ES-I3 (cell line): ENCODE measurements around the gene CREBRF.
"Not testable (repeated sequence)": the region's sequence is repeated elsewhere in the genome, so short reads cannot be mapped to it uniquely, and the experiment has no call there.

Experiments used
- H3K36me3 ChIP-seq: 2 replicates; pipeline ENCODE4 v1.6.1; 2013; ENCODE audit warnings: mild to moderate bottlenecking, low read length, control low read depth, moderate library complexity; ENCODE audit not compliant: insufficient read depth
- H3K4me1 ChIP-seq: 2 replicates; pipeline ENCODE4 v1.6.1; 2013; ENCODE audit warnings: mild to moderate bottlenecking, control low read depth, low read length; ENCODE audit not compliant: insufficient read depth
- H3K9ac ChIP-seq: 2 replicates; pipeline ENCODE4 v1.6.1; 2013; ENCODE audit warnings: low read depth, mild to moderate bottlenecking, low read length, moderate library complexity
- H3K9me3 ChIP-seq: 2 replicates; pipeline ENCODE4 v1.6.1; 2013; ENCODE audit warnings: mild to moderate bottlenecking, low read length, moderate library complexity; ENCODE audit not compliant: control insufficient read depth, insufficient read depth

CREBRF gene

DNA sequence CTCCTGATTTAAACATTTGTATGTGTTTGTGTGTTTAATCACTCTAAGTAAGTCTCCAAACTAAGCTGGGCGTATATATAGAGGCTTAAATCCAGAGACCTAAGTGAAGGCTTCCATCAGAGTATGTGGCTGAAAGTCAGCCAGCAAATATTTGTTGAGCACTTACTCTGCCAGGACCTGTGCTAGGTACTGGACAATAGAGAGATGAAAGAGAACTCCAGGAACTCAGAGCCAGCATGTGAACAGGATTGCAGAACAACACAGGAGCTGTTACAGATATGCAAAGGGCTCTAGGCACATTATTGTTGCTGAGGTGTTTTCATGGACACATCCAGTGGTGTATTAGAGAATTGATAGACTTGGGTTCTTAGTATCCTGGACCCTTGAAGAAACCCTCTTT lies 83.5 kb downstream of the CREBRF start:
- no peaks in the 10 kb centered on the region for H3K9me3 ChIP-seq
- no peak overlapping the region for H3K9ac ChIP-seq
- H3K4me1 ChIP-seq: peaks cover 29% of the 10 kb centered on the region
- H3K36me3 ChIP-seq: no peaks in the 10 kb centered on the region

DNA sequence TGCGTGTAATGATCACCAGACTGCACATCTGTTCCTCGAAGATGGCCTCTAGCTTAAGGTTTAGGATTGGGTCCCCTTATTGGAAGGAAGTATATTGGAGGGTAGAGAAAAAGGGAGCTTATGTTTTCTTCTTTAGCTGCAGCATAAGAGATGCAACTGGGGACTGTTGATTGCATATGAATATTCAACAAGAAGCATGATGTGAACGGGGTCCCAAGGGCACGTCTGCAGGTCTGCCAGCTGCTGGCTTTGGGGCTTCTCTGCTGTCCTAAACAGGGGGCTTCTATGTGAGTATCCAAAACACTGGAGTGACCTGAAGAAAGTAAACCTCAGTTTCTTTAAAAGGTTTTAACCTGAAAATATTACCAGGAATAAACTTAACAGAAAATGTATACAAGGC lies 84.6 kb downstream of the CREBRF start:
- Histone ChIP-seq H3K9ac (no peak overlapping the region), H3K36me3 (no peaks in the 10 kb centered on the region), H3K9me3 (no peaks in the 10 kb centered on the region), H3K4me1 (peaks cover 29% of the 10 kb centered on the region)

DNA sequence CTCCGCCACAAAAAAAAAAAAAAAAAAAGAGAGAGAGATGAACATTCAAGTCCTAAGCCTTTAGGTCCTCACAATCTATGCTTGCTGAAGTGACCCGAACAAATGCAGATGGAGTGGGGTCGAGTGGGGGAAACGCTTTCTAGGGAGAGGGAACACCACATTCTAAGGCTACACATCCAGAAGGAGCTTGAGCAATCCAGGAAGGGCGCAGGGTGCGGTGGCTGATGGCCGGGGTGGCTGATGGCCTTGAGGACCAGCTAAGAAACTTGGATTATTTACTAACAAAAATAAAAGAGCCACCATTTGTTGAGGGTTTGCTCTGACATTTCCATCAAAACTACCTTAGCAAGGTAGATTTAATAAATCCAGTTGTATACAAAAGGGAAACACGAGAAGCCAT lies 87.4 kb downstream of the CREBRF start:
- Histone ChIP-seq H3K9me3 (no peaks in the 10 kb centered on the region), H3K4me1 (peaks cover 22% of the 10 kb centered on the region), H3K9ac (no peak overlapping the region), H3K36me3 (no peaks in the 10 kb centered on the region)

- Histone ChIP-seq H3K9ac (peak within 1 kb of the TSS; percentile 91), H3K4me1 (peaks cover 12% of the 10 kb centered on the region), H3K9me3 (no peaks in the 10 kb centered on the region)
These were observed 88.3 kb downstream of the CREBRF start, which contains the start of gene BNIP1 for GRCh38 chr5:173144200-173145176. BNIP1 (plus strand) TSS chr5:173144531; CDS start chr5:173144546, 15 bp downstream.

GRCh38 chr5:173148354-173148753 lies 92.2 kb downstream of the CREBRF start:
- H3K9me3 ChIP-seq: no peaks in the 10 kb centered on the region
- H3K9ac ChIP-seq: no peak overlapping the region
- no peaks in the 10 kb centered on the region for H3K4me1 ChIP-seq
- no peaks in the 10 kb centered on the region; the same call in 1 of the 2 replicates for H3K36me3 ChIP-seq

More at GRCh38 chr5:173144200-173145176, 88.3 kb downstream of the CREBRF start, which contains the start of gene BNIP1:
- H3K36me3 ChIP-seq: no peaks in the 10 kb centered on the region; the same call in 1 of the 2 replicates

GRCh38 chr5:173152547-173152946 lies 96.4 kb downstream of the CREBRF start:
- H3K36me3 ChIP-seq: peaks cover 3% of the 10 kb centered on the region; the same call in 1 of the 2 replicates
- no peak overlapping the region for H3K9ac ChIP-seq
- no peaks in the 10 kb centered on the region for H3K9me3 ChIP-seq

DNA sequence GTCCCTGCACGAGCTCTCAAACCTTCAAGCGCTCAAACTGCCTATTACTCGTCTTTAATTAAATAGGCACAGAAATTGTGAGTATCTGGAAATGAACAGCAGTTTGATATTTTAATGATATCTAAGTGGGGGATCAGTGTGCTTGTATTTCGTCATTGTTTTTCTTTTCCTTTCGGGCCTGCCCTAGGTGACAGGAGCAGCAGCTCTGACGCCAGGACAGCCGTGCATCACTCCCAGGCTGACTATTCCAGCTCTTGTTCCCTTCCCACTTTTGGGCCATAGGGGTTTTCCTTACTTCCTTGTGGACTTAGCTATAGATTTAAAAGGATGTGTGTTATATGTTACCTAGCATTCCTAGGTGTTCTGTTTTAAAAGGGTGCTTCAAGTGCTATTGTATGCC lies 97.7 kb downstream of the CREBRF start:
- no peak overlapping the region for H3K9ac ChIP-seq
- peaks cover 3% of the 10 kb centered on the region; the same call in 1 of the 2 replicates for H3K36me3 ChIP-seq
- H3K4me1 ChIP-seq: no peaks in the 10 kb centered on the region
- no peaks in the 10 kb centered on the region for H3K9me3 ChIP-seq

More at GRCh38 chr5:173152547-173152946, 96.4 kb downstream of the CREBRF start:
- no peaks in the 10 kb centered on the region for H3K4me1 ChIP-seq

GRCh38 chr5:173154619-173155018 lies 98.5 kb downstream of the CREBRF start:
- H3K36me3 ChIP-seq, H3K9ac ChIP-seq, H3K9me3 ChIP-seq, H3K4me1 ChIP-seq: not testable (repeated sequence)

DNA sequence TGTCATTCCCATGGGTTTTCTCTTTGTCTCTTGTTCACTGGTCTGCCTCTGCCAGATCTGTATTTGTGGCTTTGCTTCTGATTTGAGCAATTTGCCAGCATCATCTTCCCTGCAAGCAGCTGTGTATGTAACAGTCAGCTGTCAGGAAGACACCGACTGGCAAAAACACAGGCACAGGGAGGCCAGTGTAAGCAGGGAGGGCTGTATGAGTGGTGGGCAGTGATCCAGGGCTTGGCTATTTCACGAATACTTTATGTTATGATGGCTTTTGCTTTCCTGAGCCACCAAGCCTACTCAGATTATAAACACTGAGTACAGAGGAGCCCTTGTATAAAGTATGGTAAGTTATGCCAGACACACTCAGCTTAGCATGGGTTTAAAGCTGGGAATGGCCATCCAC lies 99.8 kb downstream of the CREBRF start:
- Histone ChIP-seq H3K9ac (no peak overlapping the region), H3K4me1 (no peaks in the 10 kb centered on the region), H3K9me3 (no peaks in the 10 kb centered on the region), H3K36me3 (peaks cover 3% of the 10 kb centered on the region; the same call in 1 of the 2 replicates)

DNA sequence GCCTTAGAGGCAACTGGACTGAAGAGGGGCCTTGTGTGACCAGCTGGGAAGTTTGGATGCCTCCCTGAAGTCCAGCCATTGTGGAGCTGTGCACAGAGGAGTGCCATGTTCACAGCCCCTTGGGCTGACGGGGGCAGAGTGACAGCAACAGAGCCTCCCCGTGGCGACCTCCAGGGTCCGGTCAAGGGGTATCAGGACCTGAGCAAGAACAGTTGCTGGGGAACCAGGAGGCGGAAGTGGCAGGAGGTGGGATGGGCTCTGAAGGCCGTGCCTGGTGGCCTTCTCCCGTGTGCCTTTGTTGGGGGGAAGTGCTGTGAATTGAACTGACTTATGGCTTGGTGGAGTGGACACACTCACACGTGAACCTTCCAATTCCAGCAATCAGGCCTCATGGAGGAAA lies 102.2 kb downstream of the CREBRF start:
- H3K4me1 ChIP-seq: no peaks in the 10 kb centered on the region
- no peak overlapping the region for H3K9ac ChIP-seq
- H3K36me3 ChIP-seq: peaks cover 3% of the 10 kb centered on the region; the same call in 1 of the 2 replicates
- H3K9me3 ChIP-seq: no peaks in the 10 kb centered on the region

- no peaks in the 10 kb centered on the region for H3K9me3 ChIP-seq
- no peak overlapping the region for H3K9ac ChIP-seq
- H3K4me1 ChIP-seq: no peaks in the 10 kb centered on the region
- H3K36me3 ChIP-seq: peaks cover 3% of the 10 kb centered on the region; the same call in 1 of the 2 replicates
These were observed 103.1 kb downstream of the CREBRF start for GRCh38 chr5:173159256-173159655.

DNA sequence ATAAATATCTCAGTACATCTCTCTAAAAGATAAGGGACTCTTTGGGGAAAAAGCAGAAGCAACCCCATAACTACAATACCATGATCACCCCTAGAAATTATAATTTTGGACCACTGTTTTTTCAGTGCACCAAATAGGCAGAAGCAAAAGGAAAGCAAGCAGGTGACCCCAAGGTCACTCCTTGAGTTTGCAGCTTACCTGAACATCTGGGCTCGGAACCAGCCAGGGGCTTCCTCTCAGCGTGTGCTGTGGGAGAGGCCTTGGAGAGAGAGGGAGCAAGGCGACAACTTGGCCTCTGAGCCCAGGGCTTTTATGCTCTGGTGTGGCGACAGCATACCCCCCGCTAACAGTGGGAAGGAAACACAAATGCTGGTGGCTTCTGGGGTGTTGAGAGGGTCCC lies 105.0 kb downstream of the CREBRF start:
- no peaks in the 10 kb centered on the region for H3K36me3 ChIP-seq

DNA sequence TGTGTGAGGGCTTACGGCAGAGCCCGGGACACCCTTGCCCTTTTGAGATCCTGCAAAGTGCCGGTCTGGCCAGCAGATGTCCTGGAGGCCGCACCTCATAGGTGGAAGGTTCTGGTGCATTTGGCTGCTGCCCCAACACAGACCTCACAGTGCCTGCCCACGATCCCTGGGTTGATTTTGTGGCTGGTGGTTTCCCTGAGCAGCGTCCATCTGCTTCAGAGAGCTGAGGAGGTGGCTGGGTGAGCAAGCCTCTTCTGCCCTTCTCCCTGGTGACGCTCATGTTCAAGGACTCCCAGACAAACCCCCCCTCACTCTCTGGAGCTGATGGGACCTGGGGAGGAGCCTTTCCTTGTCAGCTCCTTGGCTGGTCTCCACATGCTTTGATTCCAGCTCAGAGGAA lies 107.1 kb downstream of the CREBRF start:
- no peaks in the 10 kb centered on the region for H3K36me3 ChIP-seq
- no peak overlapping the region for H3K9ac ChIP-seq
- no peaks in the 10 kb centered on the region for H3K4me1 ChIP-seq
- H3K9me3 ChIP-seq: no peaks in the 10 kb centered on the region

More for the DNA sequence above, 105.0 kb downstream of the CREBRF start:
- Histone ChIP-seq H3K4me1 (no peaks in the 10 kb centered on the region), H3K9me3 (no peaks in the 10 kb centered on the region), H3K9ac (no peak overlapping the region)

DNA sequence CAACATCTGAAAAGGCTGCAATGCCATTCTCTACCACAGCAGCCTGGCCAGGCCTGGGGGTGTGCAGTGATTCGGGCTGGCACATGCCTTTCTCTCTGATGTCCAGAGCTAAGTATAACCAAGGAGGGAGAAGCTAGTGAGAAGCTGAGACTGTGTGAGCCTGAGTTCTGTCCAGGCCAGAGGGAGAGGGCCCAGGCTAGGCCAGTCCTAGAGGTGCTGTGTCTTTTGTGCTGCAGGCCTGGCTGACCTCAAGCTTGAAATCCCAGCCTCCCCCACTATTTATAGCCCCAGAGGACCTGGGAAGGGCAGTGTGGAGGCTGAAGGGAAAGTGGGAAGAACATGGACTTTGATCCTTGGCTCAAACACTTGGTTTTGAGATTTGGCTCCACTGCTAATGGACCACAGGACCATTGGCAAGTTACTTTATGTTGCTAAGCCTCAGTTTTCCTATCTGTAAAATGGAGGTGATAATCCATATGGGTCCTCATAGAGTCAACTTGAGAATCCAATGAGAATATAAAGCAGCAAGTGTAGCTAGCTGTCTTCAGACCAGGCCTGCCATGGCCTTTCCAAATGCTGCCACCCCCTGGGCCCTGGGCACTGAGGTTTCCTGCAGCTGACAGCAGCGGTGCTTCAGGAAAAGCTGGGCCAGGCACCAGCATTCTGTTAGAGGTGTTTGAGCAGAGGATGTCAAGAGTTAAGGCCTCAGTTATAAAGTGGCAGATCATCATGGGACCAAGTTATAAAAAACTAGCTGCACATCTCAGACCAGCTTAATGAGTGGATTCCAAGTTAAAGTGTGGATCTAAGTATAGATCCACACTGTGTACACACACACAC lies 109.2 kb downstream of the CREBRF start:
- Histone ChIP-seq H3K4me1 (no peaks in the 10 kb centered on the region), H3K36me3 (no peaks in the 10 kb centered on the region), H3K9ac (no peak overlapping the region), H3K9me3 (no peaks in the 10 kb centered on the region)
